ENCODE results near the gene LRMDA. TPM values are rescaled to one million over a fixed set of nuclear protein-coding genes. Genes with fewer than 3 reads are reported as not detected.

LRMDA gene
- total RNA-seq, 1 donor = under 0.01 TPM

DNA sequence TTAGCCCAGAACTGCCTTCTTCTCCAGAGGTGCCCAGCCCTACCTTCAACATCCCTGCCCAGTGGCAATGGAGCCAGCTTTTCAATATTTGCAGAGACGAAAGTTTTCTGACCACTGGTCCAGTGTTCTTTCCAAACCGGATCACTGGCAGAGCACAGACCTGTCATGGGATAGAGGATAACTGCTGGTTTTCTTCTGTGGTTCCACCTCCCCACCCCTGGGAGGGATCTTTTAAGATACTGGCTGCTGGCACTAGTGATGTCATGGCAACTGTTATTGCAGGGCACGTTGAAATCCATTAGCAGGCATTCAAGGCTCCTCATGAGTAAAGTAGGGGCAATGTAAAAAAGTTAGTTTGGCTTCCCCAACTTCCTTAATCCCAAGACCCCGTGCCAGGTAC lies 387.1 kb downstream of the LRMDA start:
- TF ChIP-seq, protein P1, sequence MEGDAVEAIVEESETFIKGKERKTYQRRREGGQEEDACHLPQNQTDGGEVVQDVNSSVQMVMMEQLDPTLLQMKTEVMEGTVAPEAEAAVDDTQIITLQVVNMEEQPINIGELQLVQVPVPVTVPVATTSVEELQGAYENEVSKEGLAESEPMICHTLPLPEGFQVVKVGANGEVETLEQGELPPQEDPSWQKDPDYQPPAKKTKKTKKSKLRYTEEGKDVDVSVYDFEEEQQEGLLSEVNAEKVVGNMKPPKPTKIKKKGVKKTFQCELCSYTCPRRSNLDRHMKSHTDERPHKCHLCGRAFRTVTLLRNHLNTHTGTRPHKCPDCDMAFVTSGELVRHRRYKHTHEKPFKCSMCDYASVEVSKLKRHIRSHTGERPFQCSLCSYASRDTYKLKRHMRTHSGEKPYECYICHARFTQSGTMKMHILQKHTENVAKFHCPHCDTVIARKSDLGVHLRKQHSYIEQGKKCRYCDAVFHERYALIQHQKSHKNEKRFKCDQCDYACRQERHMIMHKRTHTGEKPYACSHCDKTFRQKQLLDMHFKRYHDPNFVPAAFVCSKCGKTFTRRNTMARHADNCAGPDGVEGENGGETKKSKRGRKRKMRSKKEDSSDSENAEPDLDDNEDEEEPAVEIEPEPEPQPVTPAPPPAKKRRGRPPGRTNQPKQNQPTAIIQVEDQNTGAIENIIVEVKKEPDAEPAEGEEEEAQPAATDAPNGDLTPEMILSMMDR (IDR thresholded peaks at IDR 0.05; ENCODE audit: insufficient read depth, low read depth, low read length) = no peak
- H3K4me3 ChIP-seq (ENCODE audit: low read depth, low read length) = no peak overlapping the region
- DNase-seq (ENCODE audit: low read depth) = no peak

DNA sequence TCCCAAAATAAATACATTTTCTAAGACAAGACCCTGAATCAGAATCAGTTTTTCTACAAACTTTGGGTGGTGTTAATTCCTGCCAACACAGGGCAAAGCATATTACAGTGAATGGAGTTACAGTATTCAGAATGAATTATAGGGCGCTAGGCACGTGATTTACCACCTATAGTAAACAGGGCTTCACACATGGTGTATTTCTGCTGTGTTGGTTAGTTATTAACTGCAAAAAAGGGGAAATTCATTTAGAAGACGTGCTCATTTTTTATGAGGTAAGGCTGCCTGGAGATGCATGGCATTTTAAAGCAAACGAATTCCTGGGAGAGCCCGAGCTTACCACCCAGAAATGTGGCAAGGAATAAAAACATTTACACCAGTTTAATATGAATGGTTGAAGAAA lies 393.8 kb downstream of the LRMDA start:
- H3K4me3 ChIP-seq (ENCODE audit: low read depth, low read length) = no peak overlapping the region
- TF ChIP-seq, protein P1 (IDR thresholded peaks at IDR 0.05; ENCODE audit: insufficient read depth, low read depth, low read length) = no peak
- no peak for DNase-seq (ENCODE audit: low read depth)

DNA sequence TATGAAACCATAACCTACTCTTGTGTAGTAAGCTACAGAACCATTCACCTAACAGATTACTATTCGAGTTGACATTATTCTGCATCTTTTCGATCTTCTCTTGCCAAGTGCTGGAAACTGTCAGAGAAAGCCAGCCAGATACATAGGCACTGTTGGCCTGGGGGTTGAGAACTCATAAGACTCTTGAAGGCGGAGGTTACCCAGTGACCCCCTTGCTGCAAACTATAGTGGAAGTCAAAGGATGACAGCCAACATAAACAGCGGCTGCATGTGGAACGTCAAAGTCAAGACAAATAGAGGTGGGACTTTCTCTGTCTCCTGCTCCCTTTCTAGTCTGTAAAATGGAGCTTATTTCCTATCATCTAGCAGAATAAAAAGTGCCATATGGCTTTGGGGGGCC lies 394.2 kb downstream of the LRMDA start:
- TF ChIP-seq, protein P1 (IDR thresholded peaks at IDR 0.05; ENCODE audit: insufficient read depth, low read depth, low read length) = no peak
- DNase-seq (ENCODE audit: low read depth) = no peak
- H3K4me3 ChIP-seq (ENCODE audit: low read depth, low read length) = no peak overlapping the region

DNA sequence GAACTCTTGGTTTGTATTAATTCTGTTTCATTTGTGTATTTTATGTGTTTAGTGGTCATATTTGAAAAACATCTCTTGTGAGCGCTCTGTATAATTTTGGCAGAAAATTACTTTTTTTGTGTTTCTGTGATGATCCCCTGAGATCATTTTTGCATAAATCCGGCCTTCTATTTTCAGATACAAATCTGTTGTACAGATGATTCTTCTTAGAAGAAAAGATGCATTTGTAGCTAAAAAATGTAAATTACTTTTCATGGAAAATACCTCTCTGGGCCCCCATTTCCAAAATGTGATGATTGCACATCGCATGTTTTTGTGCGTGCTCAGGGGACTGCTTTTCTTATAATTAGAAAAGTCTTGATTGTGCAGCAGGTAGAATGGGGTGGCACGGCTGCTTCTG lies 395.4 kb downstream of the LRMDA start:
- TF ChIP-seq, protein P1 (IDR thresholded peaks at IDR 0.05; ENCODE audit: insufficient read depth, low read depth, low read length) = no peak
- no peak overlapping the region for H3K4me3 ChIP-seq (ENCODE audit: low read depth, low read length)
- DNase-seq (ENCODE audit: low read depth) = no peak

DNA sequence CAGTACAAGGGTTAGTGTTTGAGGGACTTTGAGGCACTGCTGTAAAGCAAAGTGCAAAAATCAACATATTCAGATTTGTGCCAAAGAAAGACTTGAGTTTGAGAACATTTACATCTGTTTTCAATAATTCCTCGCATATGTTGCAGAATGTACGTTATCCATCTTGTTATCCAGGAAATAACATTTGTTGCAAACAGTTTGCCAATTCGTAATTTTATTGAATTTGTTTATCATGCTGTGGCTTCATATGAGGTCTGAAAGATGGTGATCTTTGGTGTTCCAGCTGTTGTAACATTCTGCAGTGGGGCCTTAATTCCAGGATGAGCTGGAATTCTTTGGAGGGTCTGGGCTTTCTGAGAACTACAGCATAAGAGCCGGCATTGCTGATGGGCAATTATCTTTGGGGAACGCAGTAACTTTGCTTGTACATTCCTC lies 396.2 kb downstream of the LRMDA start:
- no peak for DNase-seq (ENCODE audit: low read depth)
- no peak overlapping the region for H3K4me3 ChIP-seq (ENCODE audit: low read depth, low read length)
- TF ChIP-seq, protein P1 (IDR thresholded peaks at IDR 0.05; ENCODE audit: insufficient read depth, low read depth, low read length) = no peak

DNA sequence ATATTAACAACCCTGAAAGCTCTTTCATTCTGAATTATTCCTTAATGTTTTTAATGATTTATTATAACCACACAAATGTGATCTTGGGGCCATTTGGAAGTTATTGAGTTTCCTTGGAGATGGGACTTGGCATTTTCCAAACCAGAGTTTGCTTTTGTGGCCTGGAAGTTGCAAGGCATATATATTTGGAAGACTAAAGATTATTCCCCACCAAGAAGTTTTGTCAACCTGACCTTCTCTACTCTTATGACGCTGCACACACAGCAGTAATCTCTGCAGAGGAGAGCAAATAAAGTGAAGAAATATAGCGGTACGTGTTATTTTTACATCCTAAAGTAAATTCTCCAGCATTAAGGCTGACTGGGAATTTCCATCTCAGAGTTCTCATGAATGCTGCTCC lies 397.0 kb downstream of the LRMDA start:
- DNase-seq (ENCODE audit: low read depth) = no peak
- no peak overlapping the region for H3K4me3 ChIP-seq (ENCODE audit: low read depth, low read length)
- TF ChIP-seq, protein P1 (IDR thresholded peaks at IDR 0.05; ENCODE audit: insufficient read depth, low read depth, low read length) = no peak

DNA sequence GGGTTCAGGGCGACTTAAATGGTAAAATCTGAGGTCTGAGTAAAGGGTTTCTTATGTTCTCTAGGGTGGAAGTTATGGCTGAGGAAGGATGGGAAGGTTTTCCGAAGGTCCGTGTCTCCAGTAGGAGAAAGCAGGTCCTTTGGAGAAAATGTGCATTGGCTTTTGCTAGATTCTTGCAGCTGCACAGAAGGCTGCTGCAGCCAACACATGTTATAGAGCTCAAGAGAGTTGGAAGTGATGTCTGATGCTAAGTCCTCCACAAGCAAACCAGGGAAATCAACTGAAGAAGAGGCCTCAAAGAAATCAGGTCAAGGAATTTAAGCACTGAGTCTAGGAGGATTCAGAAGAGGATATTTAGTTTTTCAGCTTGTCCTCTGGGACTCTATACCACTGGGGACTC lies 404.6 kb downstream of the LRMDA start:
- DNase-seq (ENCODE audit: low read depth) = no peak
- H3K4me3 ChIP-seq (ENCODE audit: low read depth, low read length) = no peak overlapping the region
- TF ChIP-seq, protein P1 (IDR thresholded peaks at IDR 0.05; ENCODE audit: insufficient read depth, low read depth, low read length) = no peak

Data from fibroblast of villous mesenchyme (primary cell).